GM20000 (cell line): ENCODE results near the gene STK32C.
"Not testable (repeated sequence)": the region's sequence is repeated elsewhere in the genome, so short reads cannot be mapped to it uniquely, and the experiment has no call there.

Experiments used
- DNase-seq: peaks from one replicate; pipeline ENCODE4 v3.0.0; 2012; ENCODE audit warnings: low spot score
- TF ChIP-seq, protein P1 (sequence below): IDR thresholded peaks from 2 replicates; pipeline ENCODE4 v1.5.1; 2012; ENCODE audit warnings: mild to moderate bottlenecking, control low read depth; ENCODE audit errors: extremely low read depth, missing control alignments

Gene STK32C

GRCh38 chr10:132316133-132316532 is 8.4 kb upstream of the STK32C start:
- TF ChIP-seq, protein P1, sequence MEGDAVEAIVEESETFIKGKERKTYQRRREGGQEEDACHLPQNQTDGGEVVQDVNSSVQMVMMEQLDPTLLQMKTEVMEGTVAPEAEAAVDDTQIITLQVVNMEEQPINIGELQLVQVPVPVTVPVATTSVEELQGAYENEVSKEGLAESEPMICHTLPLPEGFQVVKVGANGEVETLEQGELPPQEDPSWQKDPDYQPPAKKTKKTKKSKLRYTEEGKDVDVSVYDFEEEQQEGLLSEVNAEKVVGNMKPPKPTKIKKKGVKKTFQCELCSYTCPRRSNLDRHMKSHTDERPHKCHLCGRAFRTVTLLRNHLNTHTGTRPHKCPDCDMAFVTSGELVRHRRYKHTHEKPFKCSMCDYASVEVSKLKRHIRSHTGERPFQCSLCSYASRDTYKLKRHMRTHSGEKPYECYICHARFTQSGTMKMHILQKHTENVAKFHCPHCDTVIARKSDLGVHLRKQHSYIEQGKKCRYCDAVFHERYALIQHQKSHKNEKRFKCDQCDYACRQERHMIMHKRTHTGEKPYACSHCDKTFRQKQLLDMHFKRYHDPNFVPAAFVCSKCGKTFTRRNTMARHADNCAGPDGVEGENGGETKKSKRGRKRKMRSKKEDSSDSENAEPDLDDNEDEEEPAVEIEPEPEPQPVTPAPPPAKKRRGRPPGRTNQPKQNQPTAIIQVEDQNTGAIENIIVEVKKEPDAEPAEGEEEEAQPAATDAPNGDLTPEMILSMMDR, result no peak
- DNase-seq, result no peak

DNA sequence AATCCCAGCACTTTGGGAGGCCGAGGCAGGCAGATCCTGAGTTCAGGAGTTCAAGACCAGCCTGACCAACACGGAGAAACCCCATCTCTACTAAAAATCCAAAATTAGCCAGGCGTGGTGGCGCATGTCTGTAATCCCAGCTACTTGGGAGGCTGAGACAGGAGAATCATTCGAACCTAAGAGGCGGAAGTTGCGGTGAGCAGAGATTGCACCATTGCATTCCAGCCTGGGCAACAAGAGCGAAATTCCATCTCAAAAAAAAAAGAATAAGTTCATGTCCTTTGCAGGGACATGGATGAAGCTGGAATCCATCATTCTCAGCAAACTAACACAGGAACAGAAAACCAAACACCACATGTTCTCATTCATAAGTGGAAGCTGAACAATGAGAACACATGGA is 7.1 kb upstream of the STK32C start:
- DNase-seq, result not testable (repeated sequence)

DNA sequence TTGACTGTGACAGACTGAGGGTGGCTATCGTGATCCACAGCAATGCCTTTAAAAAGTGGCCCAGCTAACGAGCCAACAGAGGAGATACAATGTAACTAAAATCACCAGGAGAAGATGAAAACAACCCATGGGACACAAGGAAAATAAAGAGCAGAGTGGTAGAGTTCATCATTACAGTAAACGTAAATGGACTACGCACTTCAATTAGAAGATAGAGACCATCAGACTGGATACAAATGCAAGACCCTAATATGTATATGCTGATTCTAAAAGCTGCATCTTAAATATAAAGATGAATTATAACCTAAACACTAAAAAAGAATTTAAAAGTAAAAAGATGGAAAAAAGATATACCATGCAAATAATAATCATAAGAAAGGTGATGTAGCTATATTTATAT is 6.6 kb upstream of the STK32C start:
- DNase-seq, result no peak
- TF ChIP-seq, protein P1, result no peak

GRCh38 chr10:132313865-132314264 is 6.1 kb upstream of the STK32C start:
- TF ChIP-seq, protein P1, result no peak
- no peak for DNase-seq

GRCh38 chr10:132313305-132313704 is 5.6 kb upstream of the STK32C start:
- DNase-seq, result no peak
- TF ChIP-seq, protein P1, result no peak

GRCh38 chr10:132311338-132311939 is 3.7 kb upstream of the STK32C start:
- no peak for DNase-seq
- TF ChIP-seq, protein P1, result no peak

DNA sequence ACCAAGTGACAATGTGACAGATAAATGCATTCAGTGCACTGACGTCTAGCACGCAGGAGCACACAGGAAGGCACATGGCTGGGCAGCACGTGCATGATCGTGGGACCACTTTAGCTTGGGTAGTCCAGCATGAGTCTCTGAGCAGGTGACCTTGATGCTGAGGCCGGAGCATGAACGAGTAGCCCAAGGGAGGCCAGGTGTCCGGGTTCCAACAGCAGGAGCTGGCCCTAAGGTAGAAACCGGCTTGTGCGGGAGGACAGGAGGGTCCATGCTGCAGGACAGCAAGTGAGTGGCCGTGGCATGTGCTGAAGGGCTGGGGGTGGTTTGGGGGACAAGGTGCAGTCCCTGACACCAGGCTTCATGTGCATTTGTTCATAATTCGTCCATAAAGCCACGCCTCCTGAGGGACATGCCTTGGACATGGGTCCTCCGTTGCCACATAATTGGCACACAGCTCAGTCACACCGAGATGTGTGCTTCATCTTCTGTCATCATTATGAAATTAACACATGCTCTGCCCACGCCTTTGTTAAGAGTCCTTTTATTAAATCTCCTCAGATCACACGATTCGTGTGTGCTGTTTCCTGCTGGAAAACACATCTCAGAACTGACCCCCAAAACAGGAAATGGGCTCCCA is 3.1 kb upstream of the STK32C start:
- no peak for DNase-seq
- TF ChIP-seq, protein P1, result no peak
